Neuronal stem cell (in vitro differentiated cells): ENCODE measurements around the gene MYF5.

ENCODE experiments used
- DNase-seq: peaks from one replicate; pipeline ENCODE4 v3.0.0-alpha.2; 2013; ENCODE audit warnings: low spot score
- H2AFZ ChIP-seq: one replicate; pipeline ENCODE4 v1.6.1; 2013; ENCODE audit warnings: mild to moderate bottlenecking, low read length, inconsistent platforms
- H2AK5ac ChIP-seq: 2 replicates; pipeline ENCODE4 v1.6.1; 2013; ENCODE audit warnings: low read depth, mild to moderate bottlenecking, inconsistent platforms, low read length, moderate library complexity, mixed read lengths
- H2BK120ac ChIP-seq: 2 replicates; pipeline ENCODE4 v1.6.1; 2013; ENCODE audit warnings: low read depth, mild to moderate bottlenecking, inconsistent platforms, low read length, moderate library complexity, mixed read lengths
- H2BK12ac ChIP-seq: one replicate; pipeline ENCODE4 v1.6.1; 2013; ENCODE audit warnings: low read length, inconsistent platforms
- H2BK15ac ChIP-seq: 2 replicates; pipeline ENCODE4 v1.6.1; 2013; ENCODE audit warnings: mild to moderate bottlenecking, low read length, inconsistent platforms, mixed read lengths
- H2BK5ac ChIP-seq: one replicate; pipeline ENCODE4 v1.6.1; 2013; ENCODE audit warnings: inconsistent platforms, mild to moderate bottlenecking, low read length, moderate library complexity
- H3K14ac ChIP-seq: one replicate; pipeline ENCODE4 v1.6.1; 2013; ENCODE audit warnings: low read length, inconsistent platforms
- H3K18ac ChIP-seq: 2 replicates; pipeline ENCODE4 v1.6.1; 2013; ENCODE audit warnings: low read length, inconsistent platforms
- H3K23ac ChIP-seq: 2 replicates; pipeline ENCODE4 v1.6.1; 2013; ENCODE audit warnings: low read depth, mild to moderate bottlenecking, mixed read lengths, low read length, inconsistent platforms; ENCODE audit not compliant: poor library complexity
- H3K27ac ChIP-seq: replicated peaks from 3 replicates; pipeline ENCODE4 v1.5.1; 2013; ENCODE audit warnings: low read length, inconsistent platforms
- H3K27me3 ChIP-seq, 3 experiments: 2 replicates each; pipeline ENCODE4 v1.6.1; 2013; ENCODE audit warnings: low read length in 3 of 3, mild to moderate bottlenecking in 2 of 3, inconsistent platforms in 1 of 3, low read depth in 1 of 3, mixed read lengths in 1 of 3, moderate library complexity in 1 of 3; ENCODE audit not compliant: control insufficient read depth in 3 of 3, insufficient read depth in 3 of 3
- H3K36me3 ChIP-seq, 2 donors: replicated peaks in 1 of 2; 2 replicates each; pipeline ENCODE4 v1.6.1; 2013; ENCODE audit warnings: low read length in 2 of 2; ENCODE audit not compliant: control insufficient read depth in 2 of 2, insufficient read depth in 2 of 2
- H3K4ac ChIP-seq: 2 replicates; pipeline ENCODE4 v1.6.1; 2013; ENCODE audit warnings: inconsistent platforms, mild to moderate bottlenecking, low read length, moderate library complexity
- H3K4me1 ChIP-seq, 2 donors: 1 replicate in 1 of 2; 2 replicates in 1 of 2; pipeline ENCODE4 v1.6.1; 2013; ENCODE audit warnings: low read length in 2 of 2, low read depth in 1 of 2; ENCODE audit not compliant: control insufficient read depth in 2 of 2, insufficient read depth in 1 of 2
- H3K4me2 ChIP-seq: one replicate; pipeline ENCODE4 v1.6.1; 2013; ENCODE audit warnings: mild to moderate bottlenecking, low read length, inconsistent platforms; ENCODE audit not compliant: insufficient read depth, poor library complexity, severe bottlenecking
- H3K4me3 ChIP-seq, 2 donors: 2 replicates each; pipeline ENCODE4 v1.5.1; 2013; ENCODE audit warnings: low read length in 2 of 2, mild to moderate bottlenecking in 2 of 2, inconsistent platforms in 1 of 2, moderate library complexity in 1 of 2
- H3K79me1 ChIP-seq: one replicate; pipeline ENCODE4 v1.6.1; 2013; ENCODE audit warnings: low read depth, mild to moderate bottlenecking, inconsistent platforms, low read length, moderate library complexity
- H3K9ac ChIP-seq: one replicate; pipeline ENCODE4 v1.6.1; 2013; ENCODE audit warnings: mild to moderate bottlenecking, low read depth, low read length, inconsistent platforms; ENCODE audit not compliant: poor library complexity
- H3K9me3 ChIP-seq, 2 donors: replicated peaks in 1 of 2; 2 replicates each; pipeline versions ENCODE3 to v1.6.1; 2013; ENCODE audit warnings: low read length in 2 of 2, mild to moderate bottlenecking in 2 of 2, inconsistent platforms in 1 of 2, low read depth in 1 of 2, mixed read lengths in 1 of 2, moderate library complexity in 1 of 2; ENCODE audit not compliant: control insufficient read depth in 2 of 2, insufficient read depth in 1 of 2
- H4K8ac ChIP-seq: one replicate; pipeline ENCODE4 v1.6.1; 2013; ENCODE audit warnings: low read depth, mild to moderate bottlenecking, inconsistent platforms, low read length, moderate library complexity
- H4K91ac ChIP-seq: one replicate; pipeline ENCODE4 v1.6.1; 2013; ENCODE audit warnings: low read length, low read depth, mild to moderate bottlenecking, inconsistent platforms; ENCODE audit not compliant: poor library complexity
- whole genome bisulfite sequencing, 2 donors: extraction: QIAGEN DNeasy Blood & Tissue Kit; methylation state at CpG; one replicate each; pipeline ENCODE4 v1.1.7; 2013; ENCODE audit warnings: missing lambda C conversion rate in 2 of 2, mixed read lengths in 1 of 2; ENCODE audit not compliant: insufficient read length in 2 of 2, insufficient replicate concordance in 1 of 2; ENCODE audit errors: extremely low coverage in 2 of 2; 5-methylcytosine and 5-hydroxymethylcytosine counted together

MYF5 gene

DNA sequence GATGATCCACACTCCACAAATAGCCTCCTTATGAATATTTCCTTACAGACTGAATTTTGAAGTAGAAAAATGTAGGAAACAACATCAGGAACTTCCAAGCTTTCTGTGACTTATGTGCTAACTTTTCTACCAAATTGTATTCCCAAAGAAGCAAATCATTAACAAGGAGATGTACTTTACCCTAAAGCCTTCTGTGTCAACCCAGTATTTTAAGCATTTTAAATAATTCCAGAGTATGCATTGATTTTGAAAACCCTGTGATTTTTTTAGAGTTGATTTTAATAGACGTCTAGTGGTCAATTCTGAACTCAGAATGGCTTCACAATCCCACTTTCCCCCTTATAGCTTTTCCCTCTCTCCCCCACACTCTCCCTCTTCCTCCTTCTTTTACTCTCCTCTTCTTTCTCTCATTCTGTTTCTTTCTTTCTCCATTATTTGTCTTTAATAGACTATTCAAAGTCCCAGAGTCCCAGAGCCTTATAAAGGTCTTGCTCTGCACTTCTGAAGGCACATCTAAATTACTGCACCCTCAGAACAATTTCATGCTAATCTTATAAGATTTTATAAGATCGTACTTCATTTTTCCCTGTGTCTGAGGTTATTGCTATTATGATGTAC, 19.3 kb upstream of the MYF5 start:
- Histone ChIP-seq H3K36me3 (no peaks in the 10 kb centered on the region), H2AK5ac (no peak overlapping the region), H3K27me3 (no peaks in the 10 kb centered on the region), H3K23ac (no peak overlapping the region), H2BK5ac (no peak overlapping the region), H3K4ac (no peak overlapping the region), H3K9me3 (no peaks in the 10 kb centered on the region), H3K9ac (no peak overlapping the region), H4K91ac (no peak overlapping the region), H2BK12ac (no peak overlapping the region), H3K27ac (no peak overlapping the region), H3K14ac (no peak overlapping the region), H3K4me1 (no peaks in the 10 kb centered on the region), H4K8ac (no peak overlapping the region), H3K4me3 (no peak overlapping the region), H2BK15ac (no peak overlapping the region), H2AFZ (no peak overlapping the region), H3K4me2 (no peak overlapping the region), H3K79me1 (no peaks in the 10 kb centered on the region), H3K18ac (no peak overlapping the region), H2BK120ac (no peak overlapping the region)
- no CpG with 5 or more reads among the region's 2 CpGs for WGBS, 2 donors
- no peak for DNase-seq

DNA sequence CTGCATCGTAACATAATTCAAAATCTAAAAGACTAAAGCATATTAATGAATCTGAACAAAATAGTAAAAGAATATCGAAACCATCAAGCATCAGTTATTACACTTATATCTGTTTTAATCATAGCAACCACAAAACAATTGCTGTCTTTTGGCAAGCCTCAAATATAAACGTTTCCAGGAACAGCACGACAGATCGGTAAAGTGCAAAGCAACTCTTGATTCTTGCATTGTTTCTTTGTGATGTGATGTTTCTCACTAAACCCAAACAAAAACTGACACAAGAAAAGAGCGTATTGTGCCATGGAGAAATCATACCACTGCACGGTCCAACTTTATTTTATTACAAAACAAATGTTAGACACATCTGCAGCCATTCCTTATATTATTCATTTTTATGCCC, 18.5 kb upstream of the MYF5 start:
- no peaks in the 10 kb centered on the region for H3K36me3 ChIP-seq
- no peak overlapping the region for H4K8ac ChIP-seq
- H3K9me3 ChIP-seq: no peaks in the 10 kb centered on the region
- no peak overlapping the region for H2BK15ac ChIP-seq
- H3K4me3 ChIP-seq: no peak overlapping the region
- no peak overlapping the region for H3K23ac ChIP-seq
- no peak overlapping the region for H2AK5ac ChIP-seq
- WGBS, 2 donors: no CpG with 5 or more reads among the region's 7 CpGs
- no peak overlapping the region for H2BK12ac ChIP-seq
- H3K27me3 ChIP-seq: no peaks in the 10 kb centered on the region
- H2BK120ac ChIP-seq: no peak overlapping the region
- H3K4ac ChIP-seq: no peak overlapping the region
- H3K14ac ChIP-seq: no peak overlapping the region
- no peak overlapping the region for H3K18ac ChIP-seq
- no peak overlapping the region for H2AFZ ChIP-seq
- DNase-seq: no peak
- no peak overlapping the region for H3K4me2 ChIP-seq
- H3K27ac ChIP-seq: no peak overlapping the region
- H3K4me1 ChIP-seq: peaks cover 4% of the 10 kb centered on the region in 2 donors
- no peak overlapping the region for H4K91ac ChIP-seq
- no peak overlapping the region for H2BK5ac ChIP-seq
- no peaks in the 10 kb centered on the region for H3K79me1 ChIP-seq
- no peak overlapping the region for H3K9ac ChIP-seq

DNA sequence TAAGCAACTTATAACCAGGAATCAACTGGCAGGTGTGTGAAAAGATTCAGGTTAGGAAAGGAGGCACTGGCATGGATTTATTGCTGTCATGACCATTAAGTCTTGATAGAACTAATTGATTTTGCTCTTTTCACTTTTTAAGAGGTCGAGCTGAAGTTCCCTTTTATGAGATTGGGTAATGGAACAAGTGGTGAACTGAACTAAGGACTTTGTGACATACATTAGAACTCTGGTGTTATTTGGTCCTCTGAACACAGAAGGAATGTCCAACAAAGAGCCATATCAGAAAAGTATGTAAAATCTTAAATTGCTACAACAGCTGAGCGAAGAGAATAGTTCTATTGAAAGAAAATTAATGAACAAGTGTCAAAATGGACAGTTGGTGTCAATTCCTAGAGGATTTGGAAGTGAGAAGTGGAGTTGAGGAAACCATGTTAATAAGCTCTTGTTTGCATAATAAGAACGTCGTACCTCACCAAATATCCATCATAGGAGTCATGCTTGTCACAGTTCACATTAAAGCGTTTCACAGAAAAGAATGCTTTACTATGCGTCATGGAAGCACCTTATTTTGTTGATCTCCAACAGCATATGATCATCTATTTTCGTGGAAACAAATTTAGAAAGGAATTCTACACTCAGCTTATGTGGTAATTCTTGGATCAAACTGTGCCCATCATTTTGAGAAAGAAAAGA, 17.7 kb upstream of the MYF5 start:
- Histone ChIP-seq H2BK120ac (no peak overlapping the region), H3K79me1 (no peaks in the 10 kb centered on the region), H3K4me2 (no peak overlapping the region), H3K9ac (no peak overlapping the region), H3K4me1 (peaks cover 4% of the 10 kb centered on the region in 2 donors), H2BK12ac (no peak overlapping the region), H2BK15ac (no peak overlapping the region), H2AK5ac (no peak overlapping the region), H4K91ac (no peak overlapping the region), H3K18ac (no peak overlapping the region), H3K36me3 (no peaks in the 10 kb centered on the region), H3K23ac (no peak overlapping the region), H3K9me3 (no peaks in the 10 kb centered on the region), H3K27me3 (no peaks in the 10 kb centered on the region), H3K4me3 (no peak overlapping the region), H4K8ac (no peak overlapping the region), H2BK5ac (no peak overlapping the region), H3K14ac (no peak overlapping the region), H3K27ac (no peak overlapping the region), H3K4ac (no peak overlapping the region), H2AFZ (no peak overlapping the region)
- no peak for DNase-seq
- no CpG with 5 or more reads among the region's 7 CpGs for WGBS, 2 donors

DNA sequence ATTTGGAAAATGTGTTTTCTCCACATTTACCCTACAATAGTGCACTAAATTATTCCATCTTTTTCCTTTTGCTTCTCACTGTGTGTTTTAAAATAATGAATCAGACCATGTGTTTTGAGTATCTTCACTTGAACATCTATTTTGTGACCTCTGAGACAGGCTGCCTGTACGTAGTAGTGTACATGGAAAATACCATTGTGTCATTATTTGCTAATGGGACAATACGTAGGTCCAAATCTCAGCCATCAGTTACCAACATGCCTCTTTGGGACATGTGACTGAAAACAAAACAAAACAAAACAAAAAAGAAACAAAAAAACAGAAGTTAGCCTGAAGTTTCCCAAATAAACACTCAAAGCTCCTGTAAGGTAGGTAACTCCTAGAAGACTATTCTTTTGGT, 16.4 kb upstream of the MYF5 start:
- no CpG with 5 or more reads among the region's 2 CpGs for WGBS, 2 donors
- H3K18ac ChIP-seq: no peak overlapping the region
- H2BK120ac ChIP-seq: no peak overlapping the region
- H3K14ac ChIP-seq: no peak overlapping the region
- H3K4ac ChIP-seq: no peak overlapping the region
- no peak overlapping the region for H2BK12ac ChIP-seq
- H2BK5ac ChIP-seq: no peak overlapping the region
- H3K4me2 ChIP-seq: no peak overlapping the region
- H4K8ac ChIP-seq: no peak overlapping the region
- no peaks in the 10 kb centered on the region for H3K79me1 ChIP-seq
- H3K27me3 ChIP-seq: no peaks in the 10 kb centered on the region
- no peak overlapping the region for H3K4me3 ChIP-seq
- H4K91ac ChIP-seq: no peak overlapping the region
- H2BK15ac ChIP-seq: no peak overlapping the region
- H3K36me3 ChIP-seq: no peaks in the 10 kb centered on the region
- H3K4me1 ChIP-seq: peaks cover 4% of the 10 kb centered on the region in 2 donors
- no peak overlapping the region for H2AK5ac ChIP-seq
- H2AFZ ChIP-seq: no peak overlapping the region
- no peak overlapping the region for H3K27ac ChIP-seq
- DNase-seq: no peak
- H3K23ac ChIP-seq: no peak overlapping the region
- no peak overlapping the region for H3K9ac ChIP-seq
- H3K9me3 ChIP-seq: no peaks in the 10 kb centered on the region
